ENCODE results near the gene BLVRA.
"Not testable (repeated sequence)": the region's sequence is repeated elsewhere in the genome, so short reads cannot be mapped to it uniquely, and the experiment has no call there.

Gene BLVRA

GRCh38 chr7:43810195-43810941 is 51.9 kb downstream of the BLVRA start:
- DNase-seq, result peak; percentile 37 to 42

DNA sequence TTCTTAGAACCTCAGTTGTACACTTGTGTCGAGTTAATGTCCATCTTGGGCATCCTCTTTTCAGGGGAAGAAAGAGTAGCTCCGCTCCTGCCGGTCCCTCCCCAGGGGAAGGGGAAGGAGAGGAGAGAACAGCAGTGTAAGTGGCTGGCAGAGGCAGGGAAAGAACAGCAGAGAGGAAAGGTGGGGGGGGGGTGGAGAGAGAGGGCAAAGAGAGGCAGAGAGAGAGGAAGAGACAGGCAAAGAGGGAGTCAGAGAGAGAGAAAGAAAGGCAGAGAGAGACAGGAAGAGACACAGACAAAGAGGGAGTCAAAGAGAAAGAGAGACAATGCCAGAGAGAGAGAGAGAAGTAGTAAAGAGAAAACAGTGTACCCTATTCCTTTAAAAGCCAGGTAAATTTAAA is 56.9 kb downstream of the BLVRA start:
- DNase-seq, result no peak

- not testable (repeated sequence) for DNase-seq
Observed at GRCh38 chr7:43816046-43816797, 57.7 kb downstream of the BLVRA start.

- DNase-seq, result not testable (repeated sequence)
Observed at GRCh38 chr7:43823425-43823824, 64.9 kb downstream of the BLVRA start.

DNA sequence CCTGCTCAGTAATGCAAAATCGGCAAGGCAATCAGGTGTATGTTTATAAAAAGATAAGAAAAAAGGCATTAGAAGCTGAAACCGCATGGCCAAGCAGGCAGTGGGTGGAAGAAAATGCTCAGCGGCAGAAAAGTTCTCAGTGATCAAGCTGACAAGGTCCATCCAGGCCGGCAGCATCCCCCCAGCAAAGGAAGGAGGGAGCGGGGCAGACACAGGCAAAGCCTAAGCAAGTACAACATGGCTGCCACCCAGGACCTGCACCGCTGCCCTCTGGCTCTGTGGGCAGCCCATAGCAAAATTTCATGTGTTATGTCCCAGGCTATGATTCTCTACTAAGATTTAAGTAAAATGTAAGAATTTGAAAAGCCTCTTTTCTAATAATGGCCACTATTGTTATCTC is 65.5 kb downstream of the BLVRA start:
- DNase-seq, result no peak

- DNase-seq, result not testable (repeated sequence)
Observed at GRCh38 chr7:43824513-43824912, 66.0 kb downstream of the BLVRA start.

DNA sequence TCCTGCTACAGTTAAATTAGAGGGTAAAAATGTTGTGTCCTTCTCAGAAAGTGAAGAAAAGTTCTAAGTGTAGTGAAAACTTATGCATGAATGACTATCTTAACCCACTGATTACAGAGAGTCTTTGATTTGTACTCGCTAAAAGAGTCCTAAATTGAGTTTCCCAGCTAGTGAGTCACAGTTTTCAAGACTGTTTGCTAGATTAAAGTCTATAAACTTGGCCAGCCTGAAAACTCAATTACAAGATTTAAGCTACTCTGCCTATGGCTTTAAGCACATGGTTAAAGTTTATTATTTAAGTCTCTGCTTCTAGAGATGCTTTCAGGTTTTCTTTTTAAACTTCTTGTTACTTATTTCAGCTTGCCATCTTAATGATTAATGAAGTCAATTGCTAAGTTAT is 66.5 kb downstream of the BLVRA start:
- no peak for DNase-seq

DNA sequence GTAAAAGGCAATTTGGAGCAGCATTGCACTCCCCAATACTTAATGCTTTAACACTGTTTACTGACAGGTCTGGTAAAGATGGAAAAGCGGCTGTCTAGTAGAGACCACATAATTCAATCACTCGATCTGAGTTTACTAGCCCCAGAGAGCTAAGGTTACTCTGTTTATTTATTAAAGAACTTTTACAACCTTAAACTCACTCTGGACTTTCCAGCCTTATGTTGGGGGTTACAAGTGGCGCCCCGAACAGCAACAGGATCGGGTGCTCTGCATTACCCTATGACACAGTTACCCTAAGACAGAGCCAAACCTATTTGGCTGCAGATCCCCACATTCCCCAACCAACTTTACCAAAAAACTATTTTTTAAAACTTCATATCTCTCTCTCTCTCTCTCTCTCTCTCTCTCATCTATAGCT is 66.9 kb downstream of the BLVRA start:
- DNase-seq, result no peak

DNA sequence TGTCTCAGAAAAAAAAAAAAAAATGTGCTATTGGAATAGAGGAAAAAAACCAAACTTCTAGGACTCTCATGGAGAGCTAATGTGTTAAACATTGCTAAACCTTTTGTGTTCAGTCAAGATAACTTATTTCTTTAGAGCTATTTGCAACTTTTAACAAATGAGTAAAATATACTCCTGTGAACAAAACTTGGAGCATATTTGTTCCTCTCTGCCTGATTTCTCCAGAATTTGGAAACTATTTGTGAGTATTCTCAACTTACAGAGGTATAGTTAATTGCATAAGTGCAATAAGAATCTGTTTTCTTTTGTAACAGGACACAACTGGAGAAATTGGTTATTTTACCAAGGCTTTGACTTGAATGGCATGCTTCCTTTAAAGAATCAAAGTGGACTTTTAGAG is 72.4 kb downstream of the BLVRA start:
- not testable (repeated sequence) for DNase-seq

DNA sequence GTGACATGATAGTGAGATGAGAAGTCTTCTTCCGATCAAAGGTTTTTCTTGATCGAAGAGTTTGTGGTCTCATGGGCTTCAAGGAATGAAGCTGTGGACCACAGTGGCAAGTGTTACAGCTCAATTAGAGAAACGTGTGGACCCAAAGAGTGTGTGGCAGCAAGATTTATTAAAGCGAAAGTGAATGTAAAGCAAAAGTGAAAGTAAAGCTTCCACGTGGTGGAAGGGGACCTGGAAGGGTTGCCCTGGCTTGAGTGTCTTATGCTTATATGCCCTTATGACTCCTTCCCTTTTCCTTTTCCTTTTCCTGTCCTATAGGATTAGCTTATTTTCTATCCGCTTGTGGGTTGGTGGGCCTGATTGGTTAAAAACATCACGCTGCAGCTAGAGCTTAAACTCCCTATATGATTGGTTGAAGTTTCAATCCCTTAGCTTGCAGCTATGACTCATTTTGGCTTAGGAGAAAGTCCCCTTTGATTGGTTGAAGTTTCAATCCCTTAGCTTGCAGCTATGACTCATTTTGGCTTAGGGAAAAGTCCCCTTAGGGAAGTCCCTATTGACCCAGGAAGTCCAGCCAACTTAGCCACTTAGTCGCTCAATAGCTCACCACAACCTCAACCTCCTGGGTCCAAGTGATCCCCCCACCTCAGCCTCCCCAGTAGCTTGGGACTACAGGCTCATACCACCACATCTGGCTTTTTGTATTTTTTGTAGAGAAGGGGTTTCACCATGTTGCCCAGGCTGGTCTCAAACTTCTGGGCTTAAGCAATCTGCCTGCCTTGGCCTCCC is 76.2 kb downstream of the BLVRA start:
- DNase-seq, result peak; percentile 13 to 19

GRCh38 chr7:43838201-43838658 is 79.8 kb downstream of the BLVRA start:
- no peak for DNase-seq

DNA sequence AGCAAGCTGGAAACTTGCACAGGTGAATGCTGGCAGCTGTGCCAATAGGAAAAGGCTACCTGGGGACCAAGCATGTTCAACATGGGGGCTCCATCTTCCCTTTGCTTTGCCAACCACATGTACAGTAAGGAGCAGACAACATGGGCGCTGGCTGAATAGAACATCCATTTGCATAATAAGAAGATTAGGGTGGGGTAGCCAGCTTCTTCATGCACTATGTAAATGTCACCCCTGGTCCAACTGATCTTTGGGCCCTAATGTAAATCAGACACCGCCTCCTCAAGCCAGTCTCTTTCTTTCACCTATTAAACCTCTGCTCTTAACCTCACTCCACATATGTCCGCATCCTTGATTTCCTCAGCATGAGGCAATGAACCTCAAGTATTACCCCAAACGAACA is 84.8 kb downstream of the BLVRA start:
- DNase-seq, result no peak

DNA sequence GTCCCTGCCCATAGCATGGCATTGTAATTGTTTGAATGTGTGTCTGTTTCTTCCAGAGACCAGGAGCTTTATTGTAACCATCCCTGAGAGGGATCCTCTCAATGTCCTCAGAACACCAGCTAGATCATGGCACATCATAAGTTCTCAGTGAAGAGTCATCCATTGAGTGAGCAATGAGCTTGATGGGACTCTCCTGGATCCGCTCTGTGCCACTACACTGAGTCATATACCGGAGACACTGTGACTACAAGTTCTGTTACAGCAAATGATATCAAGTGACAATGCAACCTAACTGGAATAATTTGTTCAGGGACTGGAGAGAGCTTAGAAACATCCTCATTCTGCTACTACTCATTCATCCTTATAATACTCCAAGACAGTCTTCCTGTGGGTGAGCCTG is 85.8 kb downstream of the BLVRA start:
- DNase-seq, result no peak

GRCh38 chr7:43844662-43845061 is 86.2 kb downstream of the BLVRA start:
- no peak for DNase-seq

DNA sequence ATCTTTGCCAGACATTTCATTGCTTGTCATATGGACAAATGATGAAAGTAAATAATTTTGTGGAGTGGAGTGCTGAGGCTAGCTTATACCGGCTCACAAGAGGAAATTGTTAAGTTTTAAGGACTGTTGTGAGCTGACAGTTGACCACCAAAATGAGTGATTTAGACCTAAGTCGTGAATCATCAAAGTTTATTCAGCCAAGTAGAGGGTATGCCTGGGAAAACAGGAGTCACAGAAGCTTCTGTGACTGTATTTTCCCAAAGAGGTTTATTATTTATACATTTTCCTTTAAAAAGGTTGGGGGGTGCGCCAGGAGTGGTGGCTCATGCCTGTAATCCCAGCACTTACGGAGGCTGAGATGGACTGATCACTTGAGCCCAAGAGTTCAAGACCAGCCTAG is 89.0 kb downstream of the BLVRA start:
- no peak for DNase-seq

DNA sequence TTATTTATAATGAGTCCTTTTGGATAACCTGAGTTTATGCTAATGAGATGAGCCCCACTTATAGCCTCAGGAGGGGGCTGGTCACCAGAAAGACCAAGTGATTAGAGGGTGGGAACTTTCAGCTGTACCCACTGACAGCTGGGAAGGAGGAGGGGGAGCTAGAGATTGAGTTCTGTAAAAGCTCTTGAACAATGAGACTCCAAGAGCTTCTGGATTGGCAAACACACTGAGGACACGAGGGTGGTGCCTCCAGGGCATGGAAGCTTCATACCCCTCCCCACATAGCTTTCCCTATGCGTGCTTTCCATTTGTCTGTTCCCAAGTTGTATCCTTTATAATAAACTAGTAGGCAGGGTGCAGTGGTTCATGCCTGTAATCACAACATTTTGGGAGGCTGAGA is 90.6 kb downstream of the BLVRA start:
- DNase-seq, result no peak

DNA sequence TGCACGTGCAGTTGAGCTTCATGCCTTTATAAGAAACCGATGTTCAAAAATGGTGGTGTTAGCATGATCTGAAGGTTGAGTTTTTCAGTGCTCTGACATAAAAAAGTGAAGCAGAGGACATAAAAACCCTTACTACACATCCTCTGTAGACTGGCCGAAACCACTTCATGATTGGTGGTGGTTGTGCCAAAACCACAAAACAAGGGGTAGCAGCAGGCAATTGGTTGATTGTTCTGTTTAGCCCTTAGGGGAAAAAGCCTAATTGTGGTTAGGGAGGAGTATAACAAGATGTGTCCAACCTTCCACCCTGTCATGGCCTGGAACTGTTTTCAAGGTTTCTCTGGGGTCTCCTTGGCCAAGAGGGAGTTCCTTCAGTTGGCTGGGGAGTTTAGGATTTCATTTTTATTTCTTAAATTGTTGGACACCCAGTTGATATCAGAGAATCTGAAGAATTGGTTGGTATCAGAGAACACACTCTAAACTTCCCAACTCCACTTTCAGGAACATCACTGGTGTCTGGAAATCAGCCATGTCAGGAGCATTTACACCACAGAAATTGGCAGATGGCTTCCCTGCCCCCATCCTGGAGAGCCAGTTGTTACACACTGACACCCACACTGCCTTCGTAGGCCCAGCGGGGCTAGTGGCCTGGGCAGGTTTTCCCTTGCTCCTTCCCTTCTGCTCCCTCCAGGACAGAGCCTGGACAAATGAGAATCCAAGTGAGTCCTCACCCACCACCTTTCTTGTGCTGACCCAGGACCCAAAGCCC is 92.1 kb downstream of the BLVRA start:
- no peak for DNase-seq

DNA sequence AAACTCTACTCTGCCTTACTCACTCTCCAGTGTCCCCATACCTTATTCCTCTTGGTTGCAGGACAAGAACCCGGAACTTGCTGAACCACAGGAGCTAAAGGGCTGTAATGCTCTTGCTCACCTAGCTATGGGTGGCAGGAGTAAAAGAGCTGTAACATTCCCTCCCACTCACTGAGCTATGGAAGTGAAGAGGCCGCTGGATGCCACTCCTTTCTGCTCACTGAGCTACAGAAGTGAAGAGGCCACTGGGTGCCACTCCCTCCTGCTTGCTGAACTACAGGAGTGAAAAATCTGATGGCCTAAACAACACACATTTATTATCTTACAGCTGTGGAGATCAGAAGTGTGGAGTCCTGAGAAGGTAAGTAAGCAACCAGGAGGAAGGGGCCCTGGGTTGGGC is 93.3 kb downstream of the BLVRA start:
- DNase-seq, result no peak

DNA sequence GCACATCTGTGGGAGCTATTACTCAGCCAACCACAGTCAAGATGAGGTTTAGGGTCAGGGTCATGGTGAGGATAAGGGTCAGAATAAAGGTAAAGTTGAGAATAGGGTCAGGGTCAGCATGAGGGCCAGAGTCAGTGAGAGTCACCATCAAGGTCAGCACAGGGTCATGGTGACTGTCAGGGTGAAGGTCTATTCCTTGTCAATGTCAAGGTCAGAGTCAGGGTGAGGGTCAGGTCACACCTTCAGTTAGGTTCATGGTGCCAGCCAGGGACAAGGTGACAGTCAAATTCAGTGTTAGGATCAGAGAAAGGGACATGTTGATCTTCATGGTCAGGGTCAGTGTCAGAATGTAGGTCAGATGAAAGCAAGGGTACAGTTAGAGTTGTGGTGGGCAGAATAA is 96.7 kb downstream of the BLVRA start:
- no peak for DNase-seq

- DNase-seq, result no peak
Observed at GRCh38 chr7:43856316-43856715, 97.8 kb downstream of the BLVRA start.
